GM19240 (cell line): ENCODE measurements around the gene MALRD1.

Experiments
- DNase-seq: peaks from one replicate; pipeline ENCODE4 v3.0.0; 2011; ENCODE audit warnings: low spot score; ENCODE audit not compliant: insufficient read length

MALRD1 gene

GRCh38 chr10:19107406-19107805 is 58.8 kb downstream of the MALRD1 start:
- DNase-seq, result no peak

DNA sequence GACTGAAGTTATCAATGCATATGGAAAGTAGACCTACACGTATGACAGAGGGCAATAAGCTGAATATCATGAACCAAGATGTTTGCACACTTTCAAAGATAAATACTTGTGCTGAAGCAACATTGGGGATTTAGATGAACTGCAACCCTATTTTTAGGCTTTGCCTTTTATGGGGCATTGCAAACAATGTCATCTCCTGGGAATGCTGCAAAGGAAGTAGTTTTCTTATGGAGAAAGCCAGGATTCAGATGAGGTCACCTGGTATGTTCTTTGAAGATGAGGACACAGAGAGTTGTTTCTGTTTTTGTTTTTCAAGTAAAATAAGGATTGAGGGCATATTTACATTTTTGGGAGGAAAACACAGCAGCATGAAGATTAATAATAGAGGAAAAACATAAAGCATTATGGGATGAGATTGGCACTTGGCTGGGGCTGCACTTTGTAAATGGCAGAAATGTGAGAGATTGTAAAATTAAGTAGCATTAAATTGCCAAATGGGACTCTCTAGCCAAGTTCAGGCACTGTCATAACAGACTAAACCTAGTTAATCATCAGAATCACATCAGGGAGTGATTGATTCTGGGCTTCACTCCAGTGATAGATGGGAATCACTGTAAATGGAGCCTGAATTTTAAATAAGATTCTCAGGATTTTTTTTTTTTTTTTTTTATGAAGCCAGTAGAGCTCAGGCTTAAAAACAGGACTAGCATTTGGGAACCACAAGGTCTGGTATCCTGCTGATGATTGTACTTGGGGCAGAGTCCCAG is 63.1 kb downstream of the MALRD1 start:
- no peak for DNase-seq

DNA sequence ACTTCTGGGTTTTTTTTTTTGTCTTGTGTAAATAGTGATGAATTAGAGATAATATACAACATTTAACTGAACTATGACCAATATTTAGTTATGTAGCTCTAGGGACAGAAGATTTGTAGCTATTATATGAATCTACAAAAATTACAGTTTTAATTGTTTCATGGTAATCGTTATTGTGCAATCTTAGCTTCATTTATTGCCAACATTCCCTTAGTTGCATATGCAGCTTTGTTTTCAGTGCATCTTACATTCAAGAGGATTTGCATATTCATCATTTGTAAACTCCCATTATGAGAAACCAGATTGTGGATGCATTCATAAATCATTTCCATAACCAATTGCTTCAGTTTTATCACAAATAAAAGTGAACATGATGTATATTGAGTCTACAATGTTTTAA is 68.8 kb downstream of the MALRD1 start:
- DNase-seq, result no peak

- DNase-seq, result no peak
Measured at GRCh38 chr10:19119191-19119590, 70.6 kb downstream of the MALRD1 start.

DNA sequence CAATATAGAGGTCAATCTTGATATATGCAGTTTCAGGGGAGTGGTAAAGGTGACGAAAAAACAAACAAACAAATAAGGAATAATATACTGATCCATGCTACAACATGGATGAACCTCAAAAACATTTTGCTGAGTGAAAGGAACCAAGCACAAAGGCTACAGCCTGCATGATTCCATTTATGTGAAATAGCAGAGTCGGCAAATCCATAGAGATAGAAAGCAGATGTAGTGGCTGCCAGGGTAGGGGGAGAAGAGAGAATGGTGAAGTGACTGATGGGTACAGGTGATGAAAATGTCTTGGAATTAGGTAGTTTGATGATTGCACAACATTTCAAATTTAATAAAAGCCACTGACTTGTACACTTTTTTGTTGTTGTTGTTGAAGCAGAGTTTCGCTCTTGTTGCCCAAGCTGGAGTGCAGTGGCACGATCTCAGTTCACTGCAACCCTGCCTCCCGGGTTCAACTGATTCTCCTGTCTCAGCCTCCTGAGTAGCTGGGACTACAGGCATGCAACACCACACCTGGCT is 71.8 kb downstream of the MALRD1 start:
- no peak for DNase-seq

- DNase-seq, result no peak
Measured at GRCh38 chr10:19133992-19134391, 85.4 kb downstream of the MALRD1 start.

DNA sequence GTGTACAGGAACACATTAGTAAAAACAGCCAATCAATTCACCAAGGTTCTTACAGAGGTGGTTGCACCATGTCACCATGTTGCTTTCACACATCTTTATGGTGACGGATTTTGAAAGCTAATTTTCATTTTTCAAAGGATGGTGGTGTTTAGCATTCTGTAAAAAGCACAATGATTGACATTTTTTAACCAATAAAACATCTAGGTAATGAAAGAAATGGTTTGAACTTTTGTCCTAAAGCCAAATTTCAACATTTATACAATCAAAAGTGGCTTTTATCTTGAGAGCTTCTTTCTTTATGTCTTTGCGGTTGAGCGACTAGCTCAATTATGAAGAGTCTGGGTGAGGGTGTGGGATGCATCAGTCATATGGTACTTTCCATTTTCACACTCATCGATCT is 94.4 kb downstream of the MALRD1 start:
- DNase-seq, result no peak

GRCh38 chr10:19144206-19144605 is 95.6 kb downstream of the MALRD1 start:
- no peak for DNase-seq

- no peak for DNase-seq
Measured at GRCh38 chr10:19154375-19154774, 105.8 kb downstream of the MALRD1 start.

DNA sequence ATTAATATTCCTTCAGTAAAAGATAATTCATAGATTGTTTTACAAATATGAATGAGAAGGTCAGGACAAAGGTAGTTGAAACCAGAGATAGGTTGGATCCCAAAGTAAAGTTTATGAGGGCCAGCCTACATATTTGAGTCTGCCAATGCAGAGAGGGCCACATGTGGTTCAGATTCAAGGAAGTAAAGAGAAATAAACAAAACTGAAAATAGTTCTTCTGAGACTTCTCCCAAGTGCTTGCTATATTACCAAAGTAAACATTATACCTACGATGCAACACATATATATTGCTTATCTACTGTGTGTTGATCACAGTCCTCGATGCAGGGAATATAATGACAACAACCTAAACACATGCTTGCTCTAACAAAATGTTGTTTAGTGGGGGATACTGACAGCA is 109.8 kb downstream of the MALRD1 start:
- no peak for DNase-seq

- DNase-seq, result no peak
Measured at GRCh38 chr10:19158870-19159269, 110.3 kb downstream of the MALRD1 start.

- DNase-seq, result no peak
Measured at GRCh38 chr10:19164461-19164860, 115.9 kb downstream of the MALRD1 start.

DNA sequence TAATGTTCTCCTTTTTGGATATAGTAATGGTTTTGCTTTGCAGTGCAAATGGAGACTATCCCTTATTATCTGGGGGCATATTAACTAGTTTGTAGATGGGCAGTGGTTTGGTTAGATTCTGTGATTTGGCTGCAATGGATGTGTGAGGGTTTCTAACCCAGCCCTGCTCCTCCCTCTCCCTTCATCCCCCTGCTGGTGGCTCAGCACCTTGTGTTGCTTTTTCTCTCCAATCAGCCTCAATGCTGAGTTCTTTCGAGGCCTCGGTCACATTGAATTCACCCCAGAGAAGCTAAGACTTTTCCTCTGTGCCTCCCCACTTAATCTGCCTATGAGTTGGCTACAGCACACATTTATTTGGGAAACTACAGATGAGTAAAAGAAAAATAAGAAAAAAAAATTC is 120.0 kb downstream of the MALRD1 start:
- no peak for DNase-seq

DNA sequence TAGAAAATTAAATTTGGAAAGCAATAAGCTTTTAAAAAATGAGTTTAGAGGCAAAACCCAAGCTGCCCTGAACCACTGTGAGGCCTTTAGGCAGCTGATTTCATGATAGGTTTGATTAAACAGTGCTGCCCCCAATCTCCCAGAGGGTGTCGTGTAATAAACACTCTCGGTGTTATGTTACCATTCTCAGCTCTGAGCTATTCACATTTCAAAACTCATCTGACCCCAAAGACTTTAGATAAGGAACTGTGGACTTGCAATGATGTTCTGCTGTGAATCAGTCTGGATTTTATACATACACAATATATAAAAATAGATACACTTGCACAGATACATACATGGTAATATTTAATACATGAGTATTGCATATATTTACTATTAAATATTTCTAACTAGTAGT is 120.4 kb downstream of the MALRD1 start:
- no peak for DNase-seq

- no peak for DNase-seq
Measured at GRCh38 chr10:19169684-19170083, 121.1 kb downstream of the MALRD1 start.

GRCh38 chr10:19178675-19179074 is 130.1 kb downstream of the MALRD1 start:
- no peak for DNase-seq

DNA sequence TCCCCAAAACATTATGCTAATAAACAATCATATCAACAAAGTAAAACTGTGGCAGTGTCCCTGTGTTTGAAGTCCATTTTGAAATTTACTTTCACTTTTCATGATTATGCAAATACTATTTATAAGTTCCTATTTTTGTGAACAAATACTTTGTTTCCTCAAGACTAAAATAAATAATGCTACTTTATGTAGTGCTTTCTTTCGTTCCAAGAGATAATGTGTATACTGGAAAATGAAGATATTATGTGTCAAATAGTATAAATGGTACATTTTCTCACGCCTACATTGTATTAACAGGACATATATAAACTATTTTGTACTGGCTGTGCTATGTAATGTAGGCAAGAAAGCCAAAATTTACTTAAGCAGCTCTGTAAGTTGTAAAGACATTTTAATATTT is 136.3 kb downstream of the MALRD1 start:
- no peak for DNase-seq

DNA sequence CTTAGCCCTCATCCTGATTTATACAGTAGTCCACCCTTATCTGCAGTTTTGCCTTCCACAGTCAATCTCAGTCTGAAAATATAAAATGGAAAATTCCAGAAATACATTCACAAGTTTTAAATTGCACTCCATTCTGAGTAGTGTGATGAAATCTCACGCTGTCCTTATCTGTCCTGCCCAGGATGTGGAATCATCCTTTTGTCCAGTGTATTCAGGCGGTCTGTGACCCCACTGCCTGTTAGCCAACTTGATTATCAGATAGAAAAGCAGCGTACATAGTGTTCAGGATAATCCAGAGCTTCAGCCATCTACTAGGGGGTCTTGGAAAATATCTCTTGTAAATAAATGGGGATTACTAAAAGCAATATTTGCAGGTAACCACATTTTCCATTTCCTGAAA is 146.3 kb downstream of the MALRD1 start:
- no peak for DNase-seq

DNA sequence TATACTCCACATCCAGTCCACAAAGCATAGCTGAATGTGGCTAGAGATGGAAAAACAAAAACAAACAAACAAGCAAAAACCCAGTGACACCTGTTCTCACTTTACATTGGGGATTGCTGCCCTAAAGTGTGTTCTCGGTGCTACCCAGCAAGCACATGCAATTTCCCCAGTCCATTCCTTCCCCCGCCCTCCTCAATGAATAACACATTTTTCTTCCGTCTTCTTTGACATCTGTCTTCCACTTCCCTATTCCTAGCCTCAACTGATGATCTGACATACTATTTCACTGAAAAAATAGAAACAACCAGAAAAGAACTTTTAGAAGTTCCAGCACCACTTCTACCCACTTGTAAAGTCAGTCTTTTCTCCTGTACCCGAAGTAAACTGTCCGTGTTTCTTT is 147.1 kb downstream of the MALRD1 start:
- DNase-seq, result no peak

DNA sequence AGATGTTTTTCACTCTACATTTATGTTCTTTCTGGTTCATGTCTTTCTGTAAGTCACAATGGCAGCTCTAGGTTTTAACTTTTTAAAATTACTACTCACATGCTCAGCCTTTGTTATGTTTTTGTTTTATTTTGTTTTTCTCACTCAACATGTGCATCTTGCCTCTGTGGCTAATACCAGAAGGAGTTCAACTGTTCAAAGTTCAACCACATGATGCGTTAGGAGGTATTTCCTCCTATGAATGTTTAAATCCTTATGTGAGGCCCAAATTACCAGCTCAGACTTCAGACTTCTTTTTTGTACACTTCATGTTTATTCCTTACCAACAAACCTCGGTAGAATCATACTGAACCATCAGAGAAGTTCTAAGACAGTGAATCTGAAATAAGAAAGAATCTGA is 151.6 kb downstream of the MALRD1 start:
- no peak for DNase-seq

DNA sequence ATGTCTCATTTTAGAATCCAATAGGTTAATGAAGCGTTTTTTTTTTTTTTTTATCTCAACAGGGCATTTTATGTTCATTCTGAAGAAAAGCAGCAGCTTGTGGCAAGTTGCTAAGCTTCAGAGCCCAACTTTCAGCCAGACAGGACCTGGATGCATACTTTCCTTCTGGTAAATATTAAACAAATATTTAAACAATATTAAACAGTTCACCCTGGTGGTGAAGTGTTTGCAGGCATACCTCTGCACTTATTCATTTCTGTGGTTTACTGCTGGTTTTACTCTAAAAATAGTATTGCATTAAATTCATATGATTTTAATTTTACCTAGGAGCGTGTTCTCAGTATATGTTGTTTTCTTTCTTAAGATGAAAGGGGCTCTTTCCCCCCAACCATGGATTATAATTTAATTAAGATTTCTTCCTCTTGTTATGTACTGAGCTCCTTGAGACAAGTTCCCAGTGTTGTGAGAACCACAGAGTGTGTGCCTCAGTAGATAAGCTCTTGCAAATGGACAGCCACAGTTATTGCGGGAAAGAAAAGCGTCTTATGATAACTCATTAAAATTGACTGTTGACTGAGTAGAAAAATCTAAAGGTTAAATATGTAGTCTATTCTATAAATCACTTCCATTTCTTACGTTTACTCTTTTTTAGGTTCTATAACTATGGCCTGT is 155.8 kb downstream of the MALRD1 start:
- no peak for DNase-seq

- DNase-seq, result no peak
Measured at GRCh38 chr10:19209319-19209718, 160.7 kb downstream of the MALRD1 start.

GRCh38 chr10:19212590-19212989 is 164.0 kb downstream of the MALRD1 start:
- DNase-seq, result no peak
